T-cell (primary cell): ENCODE data around the gene U2AF2. TPM values are rescaled to one million over a fixed set of nuclear protein-coding genes. Genes with fewer than 3 reads are reported as not detected.

Experiments
- ATAC-seq, 4 experiments: fragments of 200-7000 bp in 3 of 4; fragments of 150-1000 bp in 1 of 4; cut with Tn5 transposase; replicated peaks in 1 of 4; 1 replicate in 3 of 4; 2 replicates in 1 of 4; pipeline ENCODE4 v1.10.0; 2021; ENCODE audit warnings: moderate library complexity in 3 of 4, mild to moderate bottlenecking in 2 of 4, moderate number of reproducible peaks in 1 of 4
- CTCF ChIA-PET, 2 donors: fragments of 300-600 bp; sonication (Branson Sonifier 250); formaldehyde crosslinking; loops; one replicate each; lab custom pipeline; 2022; ENCODE audit warnings: antibody characterized with exemption in 2 of 2; lab: Charles Lee
- POLR2A ChIA-PET, 2 donors: fragments of 300-600 bp; sonication (Branson Sonifier 250); formaldehyde crosslinking; loops; one replicate each; lab custom pipeline; 2022; ENCODE audit warnings: antibody characterized with exemption in 2 of 2; lab: Charles Lee
- DNase-seq, 35 experiments: peaks; one replicate each; pipeline versions ENCODE4 v3.0.0 to v3.0.0-alpha.2; 2013 to 2023
- H3K27ac ChIP-seq: one replicate; pipeline ENCODE4 v1.5.1; 2013; ENCODE audit warnings: low read length
- H3K27me3 ChIP-seq, 2 experiments: replicated peaks in 1 of 2; 1 replicate in 1 of 2; 2 replicates in 1 of 2; pipeline versions ENCODE4 v1.6.1 to v1.7.0; 2013; ENCODE audit warnings: low read length in 1 of 2, mixed read lengths in 1 of 2; ENCODE audit not compliant: control insufficient read depth in 2 of 2, insufficient read depth in 2 of 2; ENCODE audit errors: extremely low read depth in 1 of 2
- H3K36me3 ChIP-seq, 2 donors: 1 replicate in 1 of 2; 2 replicates in 1 of 2; pipeline versions ENCODE4 v1.6.1 to v1.7.0; 2013; ENCODE audit warnings: low read length in 1 of 2; ENCODE audit not compliant: control insufficient read depth in 2 of 2, insufficient read depth in 1 of 2; ENCODE audit errors: extremely low read depth in 1 of 2
- H3K4me1 ChIP-seq, 2 experiments: 1 replicate in 1 of 2; 2 replicates in 1 of 2; pipeline versions ENCODE4 v1.6.1 to v1.7.0; 2013; ENCODE audit warnings: low read length in 2 of 2, mixed read lengths in 1 of 2; ENCODE audit not compliant: insufficient read depth in 2 of 2, control insufficient read depth in 1 of 2; ENCODE audit errors: extremely low read depth in 1 of 2
- H3K4me3 ChIP-seq, 2 donors: 1 replicate in 1 of 2; 2 replicates in 1 of 2; pipeline versions ENCODE4 v1.5.1 to v1.7.0; 2013; ENCODE audit warnings: mild to moderate bottlenecking in 2 of 2, low read length in 1 of 2, moderate library complexity in 1 of 2; ENCODE audit not compliant: control insufficient read depth in 1 of 2; ENCODE audit errors: extremely low read depth in 1 of 2
- H3K9me3 ChIP-seq: 2 replicates; pipeline ENCODE4 v1.7.0; 2013
- H3K27ac Mint-ChIP-seq, 2 donors: one replicate each; pipeline ENCODE4 v1.8.0; 2020 to 2021; ENCODE audit warnings: mild to moderate bottlenecking in 2 of 2, mixed read lengths in 2 of 2
- H3K27me3 Mint-ChIP-seq, 2 donors: one replicate each; pipeline ENCODE4 v1.8.0; 2021 to 2022; ENCODE audit warnings: mixed read lengths in 2 of 2
- H3K36me3 Mint-ChIP-seq: one replicate; pipeline ENCODE4 v1.8.0; 2021; ENCODE audit warnings: mixed read lengths
- H3K4me1 Mint-ChIP-seq, 3 donors: one replicate each; pipeline ENCODE4 v1.8.0; 2020 to 2022; ENCODE audit warnings: mixed read lengths in 3 of 3, mild to moderate bottlenecking in 1 of 3
- H3K4me3 Mint-ChIP-seq, 3 donors: one replicate each; pipeline ENCODE4 v1.8.0; 2020 to 2022; ENCODE audit warnings: mild to moderate bottlenecking in 3 of 3, mixed read lengths in 3 of 3, moderate library complexity in 3 of 3
- H3K9me3 Mint-ChIP-seq, 3 donors: one replicate each; pipeline ENCODE4 v1.8.0; 2020 to 2022; ENCODE audit warnings: mixed read lengths in 3 of 3
- WGBS: methylation state at CpG from one replicate; pipeline ENCODE4 v1.1.5; 2013; ENCODE audit warnings: missing lambda C conversion rate; ENCODE audit not compliant: insufficient coverage; 5-methylcytosine and 5-hydroxymethylcytosine counted together
- total RNA-seq, 35 experiments: library from RNA in 6 of 35; stranded (reverse) in 6 of 35; fragments of 120-200 nt in 1 of 35; gene quantifications; one replicate each; pipeline versions ENCODE4 v1.2.1 to v1.2.4 and lab custom pipeline; 2013 to 2026

The U2AF2 gene
- total RNA-seq, 5 donors from 2014 or later (not counting 1 experiment from before 2014, with no cell fraction given) = 254 to 310 (median 303) TPM

- CTCF ChIA-PET = no interaction called here
- POLR2A ChIA-PET = no interaction called here
- H3K9me3 ChIP-seq = no peaks in the 10 kb centered on the region
- no peaks in the 10 kb centered on the region for H3K9me3 Mint-ChIP-seq
- no peaks in the 10 kb centered on the region for H3K27me3 ChIP-seq
- H3K27me3 Mint-ChIP-seq = no peaks in the 10 kb centered on the region
- H3K4me1 Mint-ChIP-seq = peaks cover 54 to 55% (median 54%) of the 10 kb centered on the region in 3 donors
- H3K4me3 Mint-ChIP-seq = no peak overlapping the region
- no peak for ATAC-seq
- H3K27ac ChIP-seq = no peak overlapping the region
- H3K36me3 ChIP-seq = peaks cover 25 to 39% of the 10 kb centered on the region in 2 donors
- DNase-seq = no peak
- no peak overlapping the region for H3K4me3 ChIP-seq
- peaks cover 23% of the 10 kb centered on the region for H3K36me3 Mint-ChIP-seq
- no peak overlapping the region for H3K27ac Mint-ChIP-seq
- no CpG with 5 or more reads among the region's 5 CpGs for whole genome bisulfite sequencing
- peaks cover 10 to 64% of the 10 kb centered on the region in 2 experiments for H3K4me1 ChIP-seq
These were observed 17.6 kb downstream of the U2AF2 start for GRCh38 chr19:55672418-55672817.

GRCh38 chr19:55673465-55673864, 18.6 kb downstream of the U2AF2 start:
- ChIA-PET POLR2A (no interaction called here), CTCF (interaction anchor here (0.5 to 0.9 kb wide), 5 partner anchors 11 to 480 kb away, joined by 3 to 4 read pairs (median 3); no protein-coding TSS in a partner anchor)
- DNase-seq (no peak), ATAC-seq (no peak)
- H3K27ac Mint-ChIP-seq = peak overlapping the region; percentile 52 to 86
- H3K4me3 ChIP-seq = no peak overlapping the region
- peaks cover 64 to 66% (median 64%) of the 10 kb centered on the region in 3 donors for H3K4me1 Mint-ChIP-seq
- no peaks in the 10 kb centered on the region for H3K9me3 Mint-ChIP-seq
- H3K9me3 ChIP-seq = no peaks in the 10 kb centered on the region
- peaks cover 31% of the 10 kb centered on the region for H3K36me3 Mint-ChIP-seq
- peak overlapping the region; percentile 23 for H3K27ac ChIP-seq
- H3K4me3 Mint-ChIP-seq = peak overlapping the region in 2 of 3 donors; percentile 46 to 57
- peaks cover 10 to 70% of the 10 kb centered on the region in 2 experiments for H3K4me1 ChIP-seq
- H3K27me3 Mint-ChIP-seq = no peaks in the 10 kb centered on the region
- H3K27me3 ChIP-seq = no peaks in the 10 kb centered on the region
- peaks cover 21 to 34% of the 10 kb centered on the region in 2 donors for H3K36me3 ChIP-seq
- WGBS = 83% methylated on average over 1 of the region's 9 CpGs

GRCh38 chr19:55673889-55674288, 19.1 kb downstream of the U2AF2 start:
- H3K4me3 Mint-ChIP-seq = peak overlapping the region; percentile 46 to 95 (median 57)
- ChIA-PET POLR2A (no interaction called here), CTCF (interaction anchor here in 1 of 2 donors (0.7 kb wide), 1 partner anchor 481 kb away, joined by 3 read pairs; no protein-coding TSS in a partner anchor)
- H3K27ac Mint-ChIP-seq = peak overlapping the region; percentile 7 to 86
- H3K4me1 ChIP-seq = peaks cover 10 to 70% of the 10 kb centered on the region in 2 experiments
- no peak for DNase-seq
- H3K36me3 Mint-ChIP-seq = peaks cover 35% of the 10 kb centered on the region
- H3K4me1 Mint-ChIP-seq = peaks cover 67 to 70% (median 68%) of the 10 kb centered on the region in 3 donors
- H3K27ac ChIP-seq = peak overlapping the region; percentile 82
- WGBS = no CpG with 5 or more reads among the region's 15 CpGs
- H3K27me3 ChIP-seq = no peaks in the 10 kb centered on the region
- ATAC-seq = no peak
- H3K36me3 ChIP-seq = peaks cover 25 to 34% of the 10 kb centered on the region in 2 donors
- H3K9me3 Mint-ChIP-seq = no peaks in the 10 kb centered on the region
- H3K27me3 Mint-ChIP-seq = no peaks in the 10 kb centered on the region
- H3K4me3 ChIP-seq = no peak overlapping the region
- no peaks in the 10 kb centered on the region for H3K9me3 ChIP-seq

- ATAC-seq (no peak), DNase-seq (no peak)
- Mint-ChIP-seq H3K9me3 (no peaks in the 10 kb centered on the region), H3K36me3 (peaks cover 38% of the 10 kb centered on the region), H3K4me1 (peaks cover 68 to 73% (median 70%) of the 10 kb centered on the region in 3 donors), H3K27me3 (no peaks in the 10 kb centered on the region), H3K27ac (peak overlapping the region; percentile 57 to 74), H3K4me3 (peak overlapping the region; percentile 61 to 95 (median 68))
- H3K9me3 ChIP-seq = no peaks in the 10 kb centered on the region
- POLR2A ChIA-PET = no interaction called here
- peak overlapping the region in 1 of 2 donors; percentile 75 for H3K4me3 ChIP-seq
- peaks cover 26 to 34% of the 10 kb centered on the region in 2 donors for H3K36me3 ChIP-seq
- peak overlapping the region; percentile 82 for H3K27ac ChIP-seq
- CTCF ChIA-PET = no interaction called here
- H3K27me3 ChIP-seq = no peaks in the 10 kb centered on the region
- 25% methylated on average over 11 of the region's 17 CpGs for WGBS
- H3K4me1 ChIP-seq = peaks cover 10 to 71% of the 10 kb centered on the region in 2 experiments
These were observed 19.6 kb downstream of the U2AF2 start for GRCh38 chr19:55674459-55674840.

GRCh38 chr19:55674841-55675660, 20.2 kb downstream of the U2AF2 start, which contains the start of gene EPN1:
EPN1 (plus strand) TSS chr19:55675226; CDS start chr19:55678628, 3,402 bp downstream.
- Histone ChIP-seq H3K4me1 (peaks cover 10 to 71% of the 10 kb centered on the region in 2 experiments), H3K27ac (peak within 1 kb of the TSS; percentile 82), H3K27me3 (no peaks in the 10 kb centered on the region), H3K36me3 (peaks cover 23 to 34% of the 10 kb centered on the region in 2 donors), H3K4me3 (peak within 1 kb of the TSS; percentile 75 to 91), H3K9me3 (no peaks in the 10 kb centered on the region)
- WGBS = 2% methylated on average over 101 of the region's 101 CpGs
- peak within 1 kb of the TSS; percentile 95 to 98 (median 96) for H3K4me3 Mint-ChIP-seq
- DNase-seq (peak; percentile 92 to 99 (median 97)), ATAC-seq (peak; percentile 90 to 94 (median 92))
- H3K4me1 Mint-ChIP-seq = peaks cover 70 to 75% (median 71%) of the 10 kb centered on the region in 3 donors
- peak within 1 kb of the TSS; percentile 95 for H3K27ac Mint-ChIP-seq
- H3K36me3 Mint-ChIP-seq = peaks cover 39% of the 10 kb centered on the region
- POLR2A ChIA-PET = no interaction called here
- CTCF ChIA-PET = no interaction called here
- H3K9me3 Mint-ChIP-seq = no peaks in the 10 kb centered on the region
- H3K27me3 Mint-ChIP-seq = no peaks in the 10 kb centered on the region

GRCh38 chr19:55675661-55676354, 21.0 kb downstream of the U2AF2 start:
- peaks cover 10 to 70% of the 10 kb centered on the region in 2 experiments for H3K4me1 ChIP-seq
- no peak for DNase-seq

More at GRCh38 chr19:55675661-55676354, 21.0 kb downstream of the U2AF2 start:
- no peaks in the 10 kb centered on the region for H3K9me3 ChIP-seq
- Mint-ChIP-seq H3K36me3 (peaks cover 35% of the 10 kb centered on the region), H3K27ac (peak overlapping the region; percentile 95), H3K27me3 (no peaks in the 10 kb centered on the region), H3K4me1 (peaks cover 65 to 77% (median 72%) of the 10 kb centered on the region in 3 donors), H3K4me3 (peak overlapping the region; percentile 95 to 98 (median 96)), H3K9me3 (no peaks in the 10 kb centered on the region)
- ChIA-PET POLR2A (interaction anchor here in 1 of 2 donors (0.5 kb wide), 1 partner anchor 52 kb away, joined by 9 read pairs; the partner anchor contains the start of gene ZNF784), CTCF (no interaction called here)
- H3K36me3 ChIP-seq = peaks cover 16 to 34% of the 10 kb centered on the region in 2 donors
- H3K4me3 ChIP-seq = peak overlapping the region; percentile 75 to 91
- WGBS = 10% methylated on average over 7 of the region's 16 CpGs
- no peaks in the 10 kb centered on the region for H3K27me3 ChIP-seq
- no peak for ATAC-seq
- peak overlapping the region; percentile 72 for H3K27ac ChIP-seq
